Neural cell (in vitro differentiated cells): ENCODE data around the gene DBR1. TPM values are rescaled to one million over a fixed set of nuclear protein-coding genes. Genes with fewer than 3 reads are reported as not detected.

Source experiments
- polyA plus RNA-seq: library from polyadenylated mRNA; depleted of rRNA; stranded (reverse); fragments of >200 nt; gene quantifications from 2 replicates; pipeline ENCODE4 v1.2.3, GENCODE V29; 2014

The DBR1 gene
- polyA plus RNA-seq, 1 donor from 2014 or later, result 32.4 TPM

Other genes with a start within 250 kb of the DBR1 start
- not detected in 2 replicates for gene CLDN18, start 164.8 kb downstream of the DBR1 start, polyA plus RNA-seq
- 1.7 and 2.7 TPM in 2 replicates for gene DZIP1L, start 59.3 kb downstream of the DBR1 start, polyA plus RNA-seq
- gene A4GNT, start 42.5 kb downstream of the DBR1 start, polyA plus RNA-seq, result not detected in 2 replicates
- 85.6 and 90.6 TPM in 2 replicates for gene ARMC8, start 12.4 kb upstream of the DBR1 start, polyA plus RNA-seq
- 17.4 and 40.3 TPM in 2 replicates for gene NME9, start 154.9 kb upstream of the DBR1 start, polyA plus RNA-seq
- 52.8 and 65.7 TPM in 2 replicates for gene MRAS, start 173.7 kb upstream of the DBR1 start, polyA plus RNA-seq